ENCODE data around the gene MAP2K5.

Gene MAP2K5

GRCh38 chr15:67821784-67822440 lies 279.4 kb downstream of the MAP2K5 start:
- Histone ChIP-seq H2BK12ac (ENCODE audit: low read length) (no peak overlapping the region), H2BK15ac (ENCODE audit: low read length) (no peak overlapping the region), H3K27ac (replicated peaks; ENCODE audit: low read length) (no peak overlapping the region), H4K8ac (ENCODE audit: low read depth, low read length) (no peak overlapping the region), H3K9me3 (replicated peaks in 1 of 2; ENCODE audit: control insufficient read depth in 2 of 2, insufficient read depth in 1 of 2, low read depth in 1 of 2, low read length in 2 of 2) (peaks cover 4 to 13% of the 10 kb centered on the region in 2 donors), H3K4ac (ENCODE audit: low read length) (no peak overlapping the region), H2AFZ (ENCODE audit: low read length) (peak overlapping the region; percentile 43), H3K18ac (ENCODE audit: low read length) (no peak overlapping the region), H3K4me3 (ENCODE audit: low read length in 2 of 2) (no peak overlapping the region), H3K79me1 (ENCODE audit: low read depth, low read length) (peaks cover 4% of the 10 kb centered on the region), H2AK5ac (ENCODE audit: low read depth, low read length) (no peak overlapping the region), H4K91ac (ENCODE audit: low read depth, low read length, poor library complexity) (no peak overlapping the region), H3K36me3 (replicated peaks in 1 of 2; ENCODE audit: control insufficient read depth in 2 of 2, insufficient read depth in 2 of 2, low read length in 2 of 2) (no peaks in the 10 kb centered on the region), H3K14ac (ENCODE audit: low read length) (no peak overlapping the region), H2BK5ac (ENCODE audit: low read length) (peak overlapping the region; percentile 13), H3K23ac (ENCODE audit: low read depth, low read length, poor library complexity) (peak overlapping the region; percentile 20), H2BK120ac (ENCODE audit: low read depth, low read length) (no peak overlapping the region), H3K4me2 (ENCODE audit: insufficient read depth, low read length, poor library complexity, severe bottlenecking) (no peak overlapping the region), H3K4me1 (ENCODE audit: control insufficient read depth in 2 of 2, insufficient read depth in 1 of 2, low read depth in 1 of 2, low read length in 2 of 2) (peaks cover 5 to 20% of the 10 kb centered on the region in 2 donors), H3K9ac (ENCODE audit: low read depth, low read length, poor library complexity) (no peak overlapping the region), H3K27me3 (ENCODE audit: control insufficient read depth in 3 of 3, insufficient read depth in 3 of 3, low read depth in 1 of 3, low read length in 3 of 3) (peaks cover 71 to 97% (median 95%) of the 10 kb centered on the region in 3 experiments)
- DNase-seq (ENCODE audit: low spot score): no peak
- no CpG with 5 or more reads among the region's 43 CpGs for WGBS, 2 donors (ENCODE audit: extremely low coverage in 2 of 2, insufficient read length in 2 of 2, insufficient replicate concordance in 1 of 2)

GRCh38 chr15:67822537-67823313 lies 280.2 kb downstream of the MAP2K5 start:
- H3K4me3 ChIP-seq (ENCODE audit: low read length in 2 of 2): peak overlapping the region in 1 of 2 donors; percentile 20
- WGBS, 2 donors (ENCODE audit: extremely low coverage in 2 of 2, insufficient read length in 2 of 2, insufficient replicate concordance in 1 of 2): no CpG with 5 or more reads among the region's 46 CpGs
- H3K36me3 ChIP-seq (replicated peaks in 1 of 2; ENCODE audit: control insufficient read depth in 2 of 2, insufficient read depth in 2 of 2, low read length in 2 of 2): no peaks in the 10 kb centered on the region
- H3K18ac ChIP-seq (ENCODE audit: low read length): peak overlapping the region; percentile 28
- peaks cover 4% of the 10 kb centered on the region for H3K79me1 ChIP-seq (ENCODE audit: low read depth, low read length)
- no peak overlapping the region for H4K8ac ChIP-seq (ENCODE audit: low read depth, low read length)
- no peak for DNase-seq (ENCODE audit: low spot score)
- H2BK120ac ChIP-seq (ENCODE audit: low read depth, low read length): no peak overlapping the region
- H3K23ac ChIP-seq (ENCODE audit: low read depth, low read length, poor library complexity): peak overlapping the region; percentile 55
- peak overlapping the region; percentile 25 for H3K4me2 ChIP-seq (ENCODE audit: insufficient read depth, low read length, poor library complexity, severe bottlenecking)
- no peak overlapping the region for H3K9ac ChIP-seq (ENCODE audit: low read depth, low read length, poor library complexity)
- no peak overlapping the region for H3K27ac ChIP-seq (replicated peaks; ENCODE audit: low read length)
- peaks cover 77 to 98% (median 98%) of the 10 kb centered on the region in 3 experiments for H3K27me3 ChIP-seq (ENCODE audit: control insufficient read depth in 3 of 3, insufficient read depth in 3 of 3, low read depth in 1 of 3, low read length in 3 of 3)
- no peak overlapping the region for H2BK12ac ChIP-seq (ENCODE audit: low read length)
- peaks cover 0 to 11% of the 10 kb centered on the region in 2 donors for H3K9me3 ChIP-seq (replicated peaks in 1 of 2; ENCODE audit: control insufficient read depth in 2 of 2, insufficient read depth in 1 of 2, low read depth in 1 of 2, low read length in 2 of 2)
- no peak overlapping the region for H4K91ac ChIP-seq (ENCODE audit: low read depth, low read length, poor library complexity)
- no peak overlapping the region for H3K4ac ChIP-seq (ENCODE audit: low read length)
- peak overlapping the region; percentile 49 for H2BK15ac ChIP-seq (ENCODE audit: low read length)
- H2AFZ ChIP-seq (ENCODE audit: low read length): no peak overlapping the region
- no peak overlapping the region for H3K14ac ChIP-seq (ENCODE audit: low read length)
- peaks cover 5 to 20% of the 10 kb centered on the region in 2 donors for H3K4me1 ChIP-seq (ENCODE audit: control insufficient read depth in 2 of 2, insufficient read depth in 1 of 2, low read depth in 1 of 2, low read length in 2 of 2)
- H2BK5ac ChIP-seq (ENCODE audit: low read length): peak overlapping the region; percentile 13
- no peak overlapping the region for H2AK5ac ChIP-seq (ENCODE audit: low read depth, low read length)

GRCh38 chr15:67823314-67824196 lies 281.1 kb downstream of the MAP2K5 start:
- Histone ChIP-seq H3K14ac (ENCODE audit: low read length) (no peak overlapping the region), H3K4me2 (ENCODE audit: insufficient read depth, low read length, poor library complexity, severe bottlenecking) (peak overlapping the region; percentile 49), H3K18ac (ENCODE audit: low read length) (no peak overlapping the region), H2AK5ac (ENCODE audit: low read depth, low read length) (no peak overlapping the region), H3K9me3 (replicated peaks in 1 of 2; ENCODE audit: control insufficient read depth in 2 of 2, insufficient read depth in 1 of 2, low read depth in 1 of 2, low read length in 2 of 2) (peaks cover 0 to 11% of the 10 kb centered on the region in 2 donors), H3K79me1 (ENCODE audit: low read depth, low read length) (peaks cover 6% of the 10 kb centered on the region), H2BK15ac (ENCODE audit: low read length) (no peak overlapping the region), H2BK5ac (ENCODE audit: low read length) (no peak overlapping the region), H3K4ac (ENCODE audit: low read length) (no peak overlapping the region), H2BK12ac (ENCODE audit: low read length) (no peak overlapping the region), H4K8ac (ENCODE audit: low read depth, low read length) (no peak overlapping the region), H3K36me3 (replicated peaks in 1 of 2; ENCODE audit: control insufficient read depth in 2 of 2, insufficient read depth in 2 of 2, low read length in 2 of 2) (no peaks in the 10 kb centered on the region), H3K27ac (replicated peaks; ENCODE audit: low read length) (no peak overlapping the region), H2BK120ac (ENCODE audit: low read depth, low read length) (no peak overlapping the region), H3K4me3 (ENCODE audit: low read length in 2 of 2) (peak overlapping the region in 1 of 2 donors; percentile 20), H4K91ac (ENCODE audit: low read depth, low read length, poor library complexity) (no peak overlapping the region), H3K9ac (ENCODE audit: low read depth, low read length, poor library complexity) (no peak overlapping the region), H2AFZ (ENCODE audit: low read length) (peak overlapping the region; percentile 70), H3K23ac (ENCODE audit: low read depth, low read length, poor library complexity) (peak overlapping the region; percentile 43), H3K27me3 (ENCODE audit: control insufficient read depth in 3 of 3, insufficient read depth in 3 of 3, low read depth in 1 of 3, low read length in 3 of 3) (peaks cover 86 to 98% (median 98%) of the 10 kb centered on the region in 3 experiments), H3K4me1 (ENCODE audit: control insufficient read depth in 2 of 2, insufficient read depth in 1 of 2, low read depth in 1 of 2, low read length in 2 of 2) (peaks cover 5 to 20% of the 10 kb centered on the region in 2 donors)
- DNase-seq (ENCODE audit: low spot score): no peak
- no CpG with 5 or more reads among the region's 94 CpGs for WGBS, 2 donors (ENCODE audit: extremely low coverage in 2 of 2, insufficient read length in 2 of 2, insufficient replicate concordance in 1 of 2)

All from neuronal stem cell (in vitro differentiated cells).